ENCODE results near the gene NR1D2. TPM values are rescaled to one million over a fixed set of nuclear protein-coding genes. Genes with fewer than 3 reads are reported as not detected.

The NR1D2 gene
- total RNA-seq, 3 donors from 2014 or later: 26.2 to 43.8 (median 37.4) TPM

- Histone ChIP-seq H3K9me3 (no peaks in the 10 kb centered on the region), H3K27me3 (no peaks in the 10 kb centered on the region), H3K27ac (peak overlapping the region; percentile 10 to 28), H3K4me3 (no peak overlapping the region), H3K4me1 (no peaks in the 10 kb centered on the region), H3K36me3 (no peaks in the 10 kb centered on the region)
- TF ChIP-seq CTCF (IDR thresholded peaks at IDR 0.05) (no peak), POLR2AphosphoS5 (IDR thresholded peaks at IDR 0.05) (no peak), POLR2A (IDR thresholded peaks at IDR 0.05) (no peak)
- DNase-seq (ENCODE audit: low spot score in 2 of 2): no peak
- intact Hi-C loops (cut with DNase I; ENCODE audit: low total_unique reads): no loop called here
Observed at GRCh38 chr3:23991683-23992628, 46.9 kb downstream of the NR1D2 start.

GRCh38 chr3:23993556-23994243 lies 48.6 kb downstream of the NR1D2 start:
- Histone ChIP-seq H3K4me3 (no peak overlapping the region), H3K4me1 (no peaks in the 10 kb centered on the region), H3K27ac (no peak overlapping the region), H3K9me3 (no peaks in the 10 kb centered on the region), H3K36me3 (no peaks in the 10 kb centered on the region), H3K27me3 (no peaks in the 10 kb centered on the region)
- intact Hi-C loops (cut with DNase I; ENCODE audit: low total_unique reads): no loop called here
- no peak for DNase-seq (ENCODE audit: low spot score in 2 of 2)
- TF ChIP-seq POLR2AphosphoS5 (IDR thresholded peaks at IDR 0.05) (no peak), POLR2A (IDR thresholded peaks at IDR 0.05) (no peak), CTCF (IDR thresholded peaks at IDR 0.05) (no peak)

- no peaks in the 10 kb centered on the region for H3K27me3 ChIP-seq
- H3K9me3 ChIP-seq: no peaks in the 10 kb centered on the region
- no peak for DNase-seq (ENCODE audit: low spot score in 2 of 2)
- intact Hi-C loops (cut with DNase I; ENCODE audit: low total_unique reads): no loop called here
- H3K36me3 ChIP-seq: no peaks in the 10 kb centered on the region
- H3K27ac ChIP-seq: no peak overlapping the region
- H3K4me3 ChIP-seq: no peak overlapping the region
- TF ChIP-seq POLR2A (IDR thresholded peaks at IDR 0.05) (no peak), POLR2AphosphoS5 (IDR thresholded peaks at IDR 0.05) (no peak), CTCF (IDR thresholded peaks at IDR 0.05) (no peak)
- no peaks in the 10 kb centered on the region for H3K4me1 ChIP-seq
Observed at GRCh38 chr3:23994244-23994569, 49.1 kb downstream of the NR1D2 start.

- Histone ChIP-seq H3K36me3 (no peaks in the 10 kb centered on the region), H3K27me3 (no peaks in the 10 kb centered on the region), H3K27ac (no peak overlapping the region), H3K9me3 (no peaks in the 10 kb centered on the region), H3K4me1 (no peaks in the 10 kb centered on the region), H3K4me3 (no peak overlapping the region)
- TF ChIP-seq POLR2A (IDR thresholded peaks at IDR 0.05): no peak
- no peak for TF ChIP-seq POLR2AphosphoS5 (IDR thresholded peaks at IDR 0.05)
- no peak for TF ChIP-seq CTCF (IDR thresholded peaks at IDR 0.05)
- intact Hi-C loops (cut with DNase I; ENCODE audit: low total_unique reads): loop anchor here (5.0 kb wide), 1 partner anchor 242 kb away; no protein-coding TSS in a partner anchor
- no peak for DNase-seq (ENCODE audit: low spot score in 2 of 2)
Observed at GRCh38 chr3:23995219-23995618, 50.1 kb downstream of the NR1D2 start.

GRCh38 chr3:23996095-23996524 lies 51.0 kb downstream of the NR1D2 start:
- no peaks in the 10 kb centered on the region for H3K27me3 ChIP-seq
- H3K36me3 ChIP-seq: no peaks in the 10 kb centered on the region
- intact Hi-C loops (cut with DNase I; ENCODE audit: low total_unique reads): loop anchor here (5.0 kb wide), 1 partner anchor 241 kb away; no protein-coding TSS in a partner anchor
- DNase-seq (ENCODE audit: low spot score in 2 of 2): no peak
- H3K9me3 ChIP-seq: no peaks in the 10 kb centered on the region
- no peak overlapping the region for H3K27ac ChIP-seq
- no peak overlapping the region for H3K4me3 ChIP-seq
- no peak for TF ChIP-seq CTCF (IDR thresholded peaks at IDR 0.05)
- TF ChIP-seq POLR2A (IDR thresholded peaks at IDR 0.05): no peak
- no peak for TF ChIP-seq POLR2AphosphoS5 (IDR thresholded peaks at IDR 0.05)
- H3K4me1 ChIP-seq: no peaks in the 10 kb centered on the region

Measured in breast epithelium (tissue), 4 donors.